GM21423 (cell line): ENCODE measurements around the gene ADCK1.
"Not testable (repeated sequence)": the region's sequence is repeated elsewhere in the genome, so short reads cannot be mapped to it uniquely, and the experiment has no call there.

Experiments
- ATAC-seq: cut with Tn5 transposase; IDR thresholded peaks from one replicate; pipeline ENCODE4 v1.9.1; 2021; ENCODE audit warnings: mild to moderate bottlenecking, moderate library complexity; ENCODE audit not compliant: unreplicated experiment

Gene ADCK1

DNA sequence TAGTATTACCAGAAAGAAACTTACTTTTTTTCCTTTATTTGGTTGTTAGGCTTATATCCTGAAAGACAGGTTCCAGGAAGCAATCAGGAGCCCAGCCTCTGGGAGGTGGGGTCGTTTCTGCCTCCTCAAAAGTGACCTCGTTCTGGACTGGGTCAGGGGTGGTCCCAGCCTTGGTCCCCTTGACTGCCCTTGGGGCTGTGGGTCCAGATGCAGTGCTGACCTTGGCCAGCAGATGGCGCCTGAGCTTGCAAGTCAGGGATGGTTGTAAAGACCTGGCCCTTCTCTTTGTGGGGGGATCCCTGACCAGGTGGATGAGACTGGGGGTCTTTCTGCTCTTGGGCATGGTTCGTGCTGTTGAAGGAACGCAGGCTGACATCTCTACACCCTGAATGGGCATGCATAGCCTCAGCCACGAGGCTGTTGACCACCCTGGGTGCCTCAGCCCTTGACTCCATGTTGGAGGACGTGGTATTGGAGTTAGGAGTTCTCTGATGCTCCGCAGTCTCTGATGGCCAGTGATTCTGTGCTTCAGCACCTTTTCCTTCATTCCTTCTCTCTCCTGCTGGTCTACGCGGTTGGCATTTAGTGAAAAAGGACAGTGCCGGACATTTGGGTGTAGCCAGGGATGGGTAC is 62.4 kb downstream of the ADCK1 start:
- ATAC-seq, result no peak

DNA sequence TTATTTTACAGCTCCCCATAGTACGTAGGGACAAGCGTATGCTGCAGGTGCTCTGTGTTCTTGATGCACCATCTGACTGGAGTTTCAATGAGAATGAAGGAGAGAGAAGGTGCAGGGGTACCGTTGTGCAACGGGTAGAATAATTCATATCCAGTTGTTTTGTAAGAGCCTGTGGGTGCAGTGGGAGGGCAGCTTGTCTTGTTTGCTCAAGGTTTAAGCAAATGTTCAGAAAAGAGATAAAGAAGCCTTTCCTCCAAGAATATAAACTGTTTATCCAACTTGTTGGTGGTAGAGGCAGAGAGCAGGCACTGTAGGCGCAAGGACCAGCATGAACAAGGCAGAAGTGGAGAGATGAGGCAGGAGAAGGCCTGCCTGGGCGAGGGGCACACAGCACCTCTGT is 64.2 kb downstream of the ADCK1 start:
- no peak for ATAC-seq

DNA sequence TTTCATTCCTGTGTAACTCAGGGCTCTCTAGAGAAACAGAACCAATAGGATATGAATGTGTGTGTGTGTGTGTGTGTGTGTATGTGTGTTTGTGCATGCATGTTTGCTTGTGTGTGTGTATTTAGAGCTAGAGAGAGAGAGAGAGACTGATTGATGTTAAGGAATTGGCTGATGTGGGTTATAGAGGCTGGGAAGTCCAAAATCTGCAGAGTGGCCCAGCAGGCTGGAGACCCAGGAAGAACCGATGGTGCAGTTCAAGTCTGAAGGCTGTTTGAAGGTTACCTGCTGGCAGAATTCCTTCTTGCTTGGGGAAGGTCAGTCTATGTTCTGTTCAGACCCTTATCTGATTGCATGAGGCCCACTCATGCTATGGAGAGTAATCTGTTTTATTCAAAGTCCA is 64.7 kb downstream of the ADCK1 start:
- no peak for ATAC-seq

GRCh38 chr14:77865455-77865854 is 65.5 kb downstream of the ADCK1 start:
- ATAC-seq, result no peak

GRCh38 chr14:77866932-77867331 is 67.0 kb downstream of the ADCK1 start:
- ATAC-seq, result no peak

DNA sequence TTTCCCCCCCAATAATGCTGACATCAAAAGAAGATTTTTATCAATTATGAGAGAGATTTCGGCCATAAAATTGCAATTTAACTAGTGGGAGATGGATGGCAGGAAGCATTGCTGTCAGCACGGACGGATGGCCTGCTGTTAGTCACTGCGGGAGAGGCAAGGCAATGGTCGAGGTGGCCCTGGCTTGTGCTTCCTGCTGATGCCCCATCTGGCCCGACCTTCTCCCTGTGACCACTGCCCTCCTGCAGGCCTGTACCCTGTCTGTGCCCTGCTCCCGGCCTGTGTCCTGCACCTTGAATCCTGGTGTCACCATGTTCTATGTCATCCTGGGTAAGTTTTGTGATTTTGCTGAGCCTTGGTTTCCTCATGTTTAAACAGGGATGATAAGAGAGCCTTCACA is 67.6 kb downstream of the ADCK1 start:
- ATAC-seq, result no peak

DNA sequence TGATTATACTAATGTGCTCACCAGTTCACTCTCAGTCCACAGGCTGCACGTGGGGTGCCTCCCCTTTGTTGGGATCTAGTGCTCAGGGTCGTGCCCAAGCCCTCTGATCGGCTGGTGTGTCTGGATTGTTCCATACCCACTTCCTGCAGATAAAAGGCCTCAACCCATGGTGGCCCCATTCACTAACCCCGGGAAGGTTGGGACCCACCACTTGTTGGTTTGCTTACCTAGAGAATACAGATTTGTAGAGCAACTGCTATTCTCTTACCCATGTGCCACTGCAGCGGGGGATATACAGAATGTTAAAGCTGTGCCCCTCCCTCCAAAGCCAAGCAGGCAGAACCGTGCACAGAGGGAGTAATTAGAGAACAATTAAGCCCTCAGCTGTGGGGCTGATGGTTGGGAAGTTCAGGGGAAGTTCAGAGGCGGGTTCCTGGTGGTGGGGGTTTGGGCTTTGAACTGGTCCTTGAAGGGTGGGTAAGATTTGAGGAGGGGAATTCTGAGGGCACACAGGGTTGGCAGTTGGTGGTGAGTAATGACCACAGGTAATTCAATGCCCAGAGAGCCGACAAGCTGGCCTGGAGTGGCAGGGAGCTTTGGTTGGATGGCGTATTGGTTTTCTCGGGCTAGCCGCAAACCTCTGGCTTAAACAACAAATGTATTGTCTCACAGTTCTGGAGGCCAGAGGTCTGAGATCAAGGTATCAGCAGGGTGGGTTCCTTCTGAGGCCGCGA is 68.8 kb downstream of the ADCK1 start:
- ATAC-seq, result no peak

- no peak for ATAC-seq
Measured at GRCh38 chr14:77869340-77869739, 69.4 kb downstream of the ADCK1 start.

GRCh38 chr14:77870646-77871045 is 70.7 kb downstream of the ADCK1 start:
- ATAC-seq, result no peak

GRCh38 chr14:77872152-77872551 is 72.2 kb downstream of the ADCK1 start:
- no peak for ATAC-seq

- ATAC-seq, result no peak
Measured at GRCh38 chr14:77872983-77873382, 73.1 kb downstream of the ADCK1 start.

DNA sequence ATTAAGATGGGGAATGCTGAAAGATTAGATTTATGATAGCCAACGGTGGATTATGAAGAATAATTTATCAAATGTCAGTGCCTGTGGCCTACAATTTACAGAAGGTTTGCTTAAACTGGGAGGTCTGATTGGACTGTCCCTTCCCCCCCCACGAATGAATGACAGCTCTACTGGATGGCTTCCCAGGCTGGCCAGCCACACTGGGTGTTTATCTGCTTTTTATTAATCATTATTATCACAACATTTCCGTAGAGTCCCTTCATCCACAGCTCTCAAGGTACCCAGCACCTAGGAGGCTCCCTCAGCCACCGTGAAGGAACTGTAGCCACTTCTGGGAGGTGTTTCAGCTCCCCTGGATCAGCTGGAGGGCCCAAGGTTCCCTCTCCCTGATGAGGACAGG is 78.9 kb downstream of the ADCK1 start:
- ATAC-seq, result no peak

DNA sequence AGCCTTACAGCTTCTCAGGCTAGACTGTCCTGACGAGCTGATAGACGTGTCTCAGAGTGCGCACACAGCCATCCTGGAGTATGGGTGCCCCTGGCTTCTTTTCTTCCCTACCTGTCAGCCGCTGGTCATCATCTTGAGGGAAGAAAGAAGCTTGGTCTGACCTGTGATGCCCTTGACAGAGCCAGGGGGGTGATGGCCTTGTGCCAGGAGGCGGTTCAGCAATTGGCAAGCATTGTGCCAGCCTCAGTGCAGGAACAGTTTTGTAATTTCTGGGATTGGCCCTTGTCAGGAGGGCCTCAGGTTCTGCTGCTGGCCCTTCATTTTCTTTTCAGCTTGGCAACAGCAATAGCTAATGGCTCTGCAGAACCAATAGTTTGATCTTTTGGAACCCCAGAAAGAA is 80.1 kb downstream of the ADCK1 start:
- no peak for ATAC-seq

GRCh38 chr14:77882098-77882497 is 82.2 kb downstream of the ADCK1 start:
- ATAC-seq, result no peak

DNA sequence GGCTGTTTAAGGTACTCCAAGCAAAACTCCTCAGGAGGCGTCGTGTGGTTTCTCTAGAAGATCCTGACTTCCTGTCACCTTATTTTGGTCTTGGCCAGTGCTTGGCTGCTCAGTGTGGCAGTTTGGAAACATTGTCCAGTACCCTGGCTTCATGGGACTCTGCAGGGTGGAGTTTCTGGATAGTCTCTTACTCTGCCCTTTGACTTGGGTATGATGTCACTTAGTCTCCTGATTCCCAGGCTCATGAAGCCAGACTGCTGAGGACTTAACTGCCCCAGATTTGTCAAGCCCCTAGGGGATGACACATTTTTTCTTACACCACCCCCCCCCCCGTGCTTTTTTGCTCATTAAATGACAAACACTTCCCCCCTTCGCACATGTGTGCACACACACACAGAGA is 82.7 kb downstream of the ADCK1 start:
- no peak for ATAC-seq

DNA sequence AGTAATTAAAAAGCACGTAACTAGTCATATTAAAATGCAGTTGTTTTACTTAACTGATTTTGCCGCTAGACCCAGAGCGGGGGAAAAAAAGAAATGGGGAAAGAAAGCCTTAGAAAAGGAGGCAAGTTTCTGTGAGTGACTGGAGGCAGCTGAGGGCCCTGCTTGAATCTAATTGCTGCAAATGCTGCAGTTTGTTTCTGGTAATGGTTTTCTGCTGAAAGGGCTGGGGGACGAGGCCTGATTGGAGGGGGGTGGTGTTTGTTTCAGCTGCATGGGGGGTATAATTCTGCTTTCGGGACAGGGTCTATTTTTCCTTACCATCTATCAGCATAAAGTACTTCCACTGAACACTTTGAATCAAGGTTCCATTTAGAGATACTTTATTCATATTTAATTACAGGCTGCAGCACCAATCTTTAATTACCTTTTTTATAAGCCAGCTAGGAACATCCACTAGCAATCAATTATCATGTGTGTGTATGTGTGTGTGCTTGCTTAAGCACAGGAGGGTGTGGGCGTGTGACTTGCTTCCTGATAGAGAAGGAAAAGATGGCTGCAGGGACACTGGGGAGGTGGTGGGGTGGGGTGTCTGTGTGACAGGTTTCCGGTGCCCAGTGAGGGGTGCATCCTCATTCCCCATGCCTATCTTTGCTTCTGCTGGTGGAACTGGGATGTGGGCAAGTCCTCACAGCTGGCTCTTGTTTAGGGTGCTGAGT is 83.4 kb downstream of the ADCK1 start:
- no peak for ATAC-seq

DNA sequence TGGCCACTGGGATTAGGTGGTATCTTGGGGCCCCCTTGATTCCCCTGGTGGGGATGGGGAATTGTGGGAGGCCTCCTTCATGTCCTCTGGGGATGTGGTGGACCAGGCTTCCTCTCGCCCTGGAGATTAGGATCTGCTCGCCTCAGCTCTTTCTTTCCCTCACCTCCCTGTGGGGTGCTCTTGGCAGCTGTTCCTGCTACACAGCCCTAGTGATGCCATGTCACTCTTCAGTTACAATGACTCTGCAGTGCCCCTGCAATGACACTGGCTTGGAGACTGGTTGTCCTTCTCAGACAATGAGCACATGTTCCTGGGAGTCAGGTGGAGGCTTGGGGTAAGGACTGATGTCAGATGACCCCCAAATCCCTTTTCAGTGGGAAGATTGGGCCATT is 83.9 kb downstream of the ADCK1 start:
- no peak for ATAC-seq

- no peak for ATAC-seq
Measured at GRCh38 chr14:77885367-77885766, 85.5 kb downstream of the ADCK1 start.

DNA sequence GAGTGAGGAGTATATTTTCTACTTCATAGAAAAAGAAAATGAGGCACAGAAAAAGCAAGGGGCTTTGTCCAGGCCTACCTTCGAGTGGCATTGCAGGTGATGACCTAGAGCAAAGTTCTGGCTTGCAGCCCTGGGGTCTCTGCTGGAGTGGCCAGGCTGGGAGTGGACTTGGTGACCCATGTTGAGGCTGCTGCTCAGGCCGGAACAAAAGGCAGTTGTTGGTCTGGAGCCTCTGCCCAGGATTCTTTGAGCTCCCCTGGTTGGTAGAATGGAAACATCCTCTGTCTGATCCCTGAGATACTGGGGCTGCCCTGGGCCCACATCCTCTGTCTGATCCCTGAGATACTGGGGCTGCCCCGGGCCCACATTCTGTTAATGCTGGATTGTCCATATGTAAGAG is 86.1 kb downstream of the ADCK1 start:
- no peak for ATAC-seq

GRCh38 chr14:77888903-77889302 is 89.0 kb downstream of the ADCK1 start:
- not testable (repeated sequence) for ATAC-seq

- ATAC-seq, result no peak
Measured at GRCh38 chr14:77889971-77890442, 90.1 kb downstream of the ADCK1 start.

GRCh38 chr14:77890873-77891272 is 91.0 kb downstream of the ADCK1 start:
- no peak for ATAC-seq
